ENCODE results near the gene KCTD10.

- no peak for TF ChIP-seq POLR2AphosphoS5 (IDR thresholded peaks at IDR 0.05; ENCODE audit: low read depth, low read length)
- no peak for TF ChIP-seq TAF1 (IDR thresholded peaks at IDR 0.05; ENCODE audit: borderline replicate concordance, low read depth, low read length)
- TF ChIP-seq POLR2A (IDR thresholded peaks at IDR 0.05; ENCODE audit: low read depth, low read length): no peak
Measured at GRCh38 chr12:109523071-109523470, 46.0 kb upstream of the KCTD10 start.
